Large intestine (tissue), 3 donors: Measurements from ENCODE around the gene SMCO2. TPM values are rescaled to one million over a fixed set of nuclear protein-coding genes. Genes with fewer than 3 reads are reported as not detected.
"Not testable (repeated sequence)": the region's sequence is repeated elsewhere in the genome, so short reads cannot be mapped to it uniquely, and the experiment has no call there.

ENCODE experiments used
- DNase-seq, 2 donors: peaks; one replicate each; pipeline versions ENCODE4 v3.0.0 to v3.0.0-alpha.2; 2013
- H3K27ac ChIP-seq: one replicate; pipeline ENCODE4 v1.5.1; 2013; ENCODE audit warnings: low read length
- H3K27me3 ChIP-seq: 2 replicates; pipeline ENCODE4 v1.6.1; 2013; ENCODE audit warnings: low read length; ENCODE audit not compliant: control insufficient read depth, insufficient read depth
- H3K36me3 ChIP-seq: 2 replicates; pipeline ENCODE4 v1.6.1; 2013; ENCODE audit warnings: low read length; ENCODE audit not compliant: control insufficient read depth, insufficient read depth
- H3K4me1 ChIP-seq: one replicate; pipeline ENCODE4 v1.6.1; 2013; ENCODE audit warnings: low read length; ENCODE audit not compliant: control insufficient read depth, insufficient read depth
- H3K4me3 ChIP-seq: one replicate; pipeline ENCODE4 v1.5.1; 2013; ENCODE audit warnings: low read length
- H3K9me3 ChIP-seq: one replicate; pipeline ENCODE4 v1.6.1; 2013; ENCODE audit warnings: mild to moderate bottlenecking, low read depth, low read length, moderate library complexity; ENCODE audit not compliant: control insufficient read depth
- WGBS: methylation state at CpG from one replicate; pipeline ENCODE4 v1.1.5; 2013; ENCODE audit warnings: low lambda C conversion rate; ENCODE audit not compliant: insufficient coverage; 5-methylcytosine and 5-hydroxymethylcytosine counted together
- polyA plus RNA-seq: library from polyadenylated mRNA; unstranded; fragments of 120-200 nt; gene quantifications from one replicate; pipeline ENCODE4 v1.2.1, GENCODE V29; 2013

SMCO2 gene
- polyA plus RNA-seq, 1 donor: 0.25 TPM

DNA sequence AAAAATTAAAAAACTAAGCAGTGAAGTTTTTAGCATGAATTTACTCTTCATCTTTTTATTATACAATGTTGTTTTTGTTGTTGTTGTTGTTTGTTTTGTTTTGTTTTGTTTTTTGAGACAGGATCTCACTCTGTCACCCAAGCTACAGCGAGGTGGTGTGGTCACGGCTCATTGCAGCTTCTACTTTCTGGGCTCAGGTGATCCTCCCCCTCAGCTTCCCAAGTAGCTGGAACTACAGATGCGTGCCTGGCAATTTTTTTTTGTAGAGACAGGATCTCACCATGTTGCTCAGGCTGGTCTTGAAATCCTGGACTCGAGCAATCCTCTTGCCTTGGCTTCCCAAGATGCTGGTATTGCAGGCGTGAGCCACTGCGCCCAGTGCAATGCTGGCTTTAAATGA, 88.8 kb downstream of the SMCO2 start:
- Histone ChIP-seq H3K9me3 (no peaks in the 10 kb centered on the region), H3K27ac (no peak overlapping the region), H3K36me3 (peaks cover 4% of the 10 kb centered on the region), H3K4me3 (no peak overlapping the region), H3K27me3 (no peaks in the 10 kb centered on the region), H3K4me1 (no peaks in the 10 kb centered on the region)
- DNase-seq: no peak
- WGBS: no CpG with 5 or more reads among the region's 6 CpGs

DNA sequence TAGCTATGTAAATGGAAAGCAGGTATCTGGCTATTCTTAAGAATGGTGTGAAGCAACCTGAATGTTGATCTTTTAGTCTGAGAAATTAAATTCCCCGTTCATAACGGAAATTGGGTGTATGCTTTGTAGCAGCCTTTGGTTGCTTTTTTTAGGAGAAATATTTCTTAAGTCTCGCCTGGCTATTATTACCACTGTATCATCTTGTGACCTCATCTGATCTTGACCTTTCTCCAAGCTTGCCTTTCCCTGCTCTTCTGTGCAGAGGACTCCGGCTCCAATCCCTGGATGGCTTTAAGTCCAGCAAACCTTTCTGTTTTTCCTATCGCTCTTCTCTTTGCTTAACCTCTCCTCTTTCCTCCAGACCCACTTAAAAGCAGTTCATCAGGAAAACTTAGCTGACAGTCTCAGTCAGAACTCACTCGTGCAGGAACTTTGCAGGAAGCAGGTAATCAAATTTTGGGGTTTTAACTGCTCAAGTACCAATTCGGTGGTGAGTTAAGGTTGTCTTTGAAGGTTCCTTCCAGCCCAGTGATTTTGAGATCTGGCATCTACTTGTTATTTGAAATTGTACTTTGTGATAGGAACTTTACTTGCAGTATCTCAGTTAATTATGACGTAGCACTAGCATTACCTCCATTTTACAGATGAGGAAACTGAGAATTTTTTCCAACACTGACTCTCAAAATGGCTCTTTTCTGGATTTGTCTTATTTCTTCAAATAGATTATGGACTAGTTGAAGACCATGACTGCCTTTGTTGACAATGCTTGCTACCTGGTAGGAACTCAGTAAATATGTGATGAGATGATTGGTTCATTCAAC, 91.5 kb downstream of the SMCO2 start:
- Histone ChIP-seq H3K36me3 (peaks cover 4% of the 10 kb centered on the region), H3K27ac (no peak overlapping the region), H3K9me3 (no peaks in the 10 kb centered on the region), H3K4me1 (no peaks in the 10 kb centered on the region), H3K4me3 (no peak overlapping the region), H3K27me3 (no peaks in the 10 kb centered on the region)
- WGBS: 100% methylated on average over 1 of the region's 8 CpGs
- no peak for DNase-seq

DNA sequence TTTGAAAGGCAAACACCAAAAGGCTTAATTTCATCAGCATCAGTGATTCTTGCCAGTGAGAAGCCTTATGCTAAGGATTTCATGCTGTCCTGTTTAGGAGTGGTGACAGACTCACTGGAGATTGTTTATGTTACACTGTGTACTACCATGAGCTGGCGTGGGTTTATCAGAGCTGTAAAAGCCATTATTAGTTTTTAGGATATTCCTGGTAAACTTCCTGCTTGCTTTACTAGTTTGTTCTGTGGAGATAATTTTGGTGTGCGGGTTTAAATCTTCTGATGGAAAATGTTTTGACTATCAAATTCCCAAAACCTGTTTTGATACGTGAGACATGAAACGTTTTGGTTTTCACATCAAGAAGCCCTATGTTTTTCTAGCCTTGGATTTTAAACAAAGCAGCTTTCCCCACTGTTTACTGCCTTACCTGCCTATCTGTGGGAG, 92.7 kb downstream of the SMCO2 start:
- WGBS: 83% methylated on average over 1 of the region's 4 CpGs

DNA sequence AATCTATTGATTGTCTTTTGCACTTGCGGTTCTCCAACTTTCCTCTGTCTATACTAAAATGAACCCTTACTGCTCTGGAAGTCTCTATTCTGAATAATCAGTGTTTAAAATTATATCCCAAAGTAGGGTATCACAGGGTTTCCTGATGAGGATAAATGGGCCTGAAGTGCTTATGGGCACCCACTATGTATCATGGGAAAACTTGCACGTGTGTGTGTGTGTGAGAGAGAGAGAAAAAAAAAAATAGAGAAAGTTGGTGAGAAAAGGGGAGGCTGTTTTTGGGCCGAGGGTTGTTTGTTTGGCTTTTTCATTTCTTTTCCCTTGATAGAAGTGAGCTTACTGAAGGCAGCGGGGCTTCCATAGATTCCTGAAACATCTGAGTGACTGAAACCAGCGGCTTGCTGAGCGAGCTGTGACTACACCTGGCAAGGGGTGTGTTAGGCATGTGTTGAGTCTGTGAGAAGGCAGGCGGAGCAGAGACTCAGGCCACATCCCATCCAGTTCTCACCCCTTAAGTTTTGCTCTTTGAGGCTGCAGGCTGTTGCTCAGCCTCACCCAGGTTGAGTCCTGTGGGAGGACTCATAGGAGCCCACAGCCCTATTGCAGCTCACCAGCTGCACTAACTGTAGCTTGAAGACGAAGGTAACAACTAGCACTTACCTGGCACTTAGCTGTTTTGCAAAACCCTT, 94.6 kb downstream of the SMCO2 start:
- Histone ChIP-seq H3K27ac (no peak overlapping the region), H3K4me3 (no peak overlapping the region), H3K36me3 (peaks cover 4% of the 10 kb centered on the region), H3K27me3 (no peaks in the 10 kb centered on the region), H3K9me3 (no peaks in the 10 kb centered on the region), H3K4me1 (no peaks in the 10 kb centered on the region)
- 73% methylated on average over 2 of the region's 8 CpGs for WGBS
- DNase-seq: no peak

More for the DNA sequence above, 92.7 kb downstream of the SMCO2 start:
- no peak for DNase-seq
- Histone ChIP-seq H3K4me3 (no peak overlapping the region), H3K27me3 (no peaks in the 10 kb centered on the region), H3K4me1 (no peaks in the 10 kb centered on the region), H3K27ac (no peak overlapping the region), H3K9me3 (no peaks in the 10 kb centered on the region), H3K36me3 (peaks cover 4% of the 10 kb centered on the region)

DNA sequence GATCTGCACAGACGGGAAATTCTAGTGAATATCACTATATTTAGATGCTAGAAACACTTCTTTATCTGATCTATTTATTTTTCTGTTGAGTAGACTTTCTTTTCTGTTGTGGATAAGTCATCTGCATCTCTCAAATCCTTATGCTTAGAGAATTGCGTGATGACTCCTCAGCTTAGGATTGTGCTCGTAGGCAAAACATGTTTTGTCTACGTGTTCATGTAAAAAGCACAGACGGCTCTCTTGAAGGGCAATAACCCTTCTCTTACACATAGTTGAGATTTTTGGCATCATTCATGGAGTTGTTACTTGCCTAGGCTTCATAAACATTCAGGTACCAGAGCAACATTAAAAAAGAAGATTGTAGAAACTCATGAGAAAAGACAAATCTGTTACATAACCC, 96.1 kb downstream of the SMCO2 start:
- no peak overlapping the region for H3K4me3 ChIP-seq
- no peak for DNase-seq

DNA sequence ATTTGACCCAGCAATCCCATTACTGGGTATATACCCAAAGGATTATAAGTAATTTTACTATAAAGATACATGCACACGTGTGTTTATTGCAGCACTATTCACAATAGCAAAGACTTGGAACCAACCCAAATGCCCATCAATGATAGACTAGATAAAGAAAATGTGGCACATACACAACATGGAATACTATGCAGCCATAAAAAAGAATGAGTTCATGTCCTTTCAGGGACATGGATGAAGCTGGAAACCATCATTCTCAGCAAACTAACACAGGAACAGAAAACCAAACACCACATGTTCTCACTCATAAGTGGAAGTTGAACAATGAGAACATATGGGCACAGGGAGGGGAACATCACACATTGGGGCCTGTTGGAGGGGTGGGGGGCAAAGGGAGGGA, 98.3 kb downstream of the SMCO2 start:
- H3K27ac ChIP-seq, H3K4me3 ChIP-seq, H3K27me3 ChIP-seq, H3K36me3 ChIP-seq, H3K9me3 ChIP-seq, DNase-seq: not testable (repeated sequence)
- no CpG with 5 or more reads among the region's 1 CpG for WGBS
- H3K4me1 ChIP-seq: peaks cover 12% of the 10 kb centered on the region

More for the DNA sequence above, 96.1 kb downstream of the SMCO2 start:
- H3K9me3 ChIP-seq: no peaks in the 10 kb centered on the region
- 73% methylated on average over 1 of the region's 5 CpGs for WGBS
- H3K27me3 ChIP-seq: no peaks in the 10 kb centered on the region
- no peak overlapping the region for H3K27ac ChIP-seq
- H3K36me3 ChIP-seq: no peaks in the 10 kb centered on the region
- H3K4me1 ChIP-seq: no peaks in the 10 kb centered on the region

DNA sequence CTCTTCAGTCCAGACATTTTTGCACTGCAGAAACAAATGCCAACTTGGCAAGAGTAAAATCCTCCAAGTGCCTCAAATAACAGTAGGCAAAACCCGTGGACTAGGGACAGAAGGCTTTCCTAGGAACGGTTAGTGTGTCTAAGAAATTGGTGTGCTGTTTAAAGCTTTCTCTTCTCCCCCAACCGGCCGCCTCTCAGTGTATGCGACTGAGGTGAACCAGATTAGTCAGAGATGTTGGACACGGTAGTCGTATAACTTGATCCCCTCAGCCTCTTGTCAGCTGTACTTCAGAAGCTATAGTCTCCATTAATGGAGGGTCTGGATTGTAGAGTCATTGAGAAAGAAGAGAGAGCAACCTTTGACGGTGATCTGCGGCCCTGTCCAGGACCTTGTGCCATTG, 99.1 kb downstream of the SMCO2 start:
- Histone ChIP-seq H3K4me1 (peaks cover 20% of the 10 kb centered on the region), H3K4me3 (no peak overlapping the region), H3K27me3 (no peaks in the 10 kb centered on the region), H3K36me3 (no peaks in the 10 kb centered on the region), H3K9me3 (no peaks in the 10 kb centered on the region), H3K27ac (no peak overlapping the region)
- no CpG with 5 or more reads among the region's 9 CpGs for WGBS
- no peak for DNase-seq

DNA sequence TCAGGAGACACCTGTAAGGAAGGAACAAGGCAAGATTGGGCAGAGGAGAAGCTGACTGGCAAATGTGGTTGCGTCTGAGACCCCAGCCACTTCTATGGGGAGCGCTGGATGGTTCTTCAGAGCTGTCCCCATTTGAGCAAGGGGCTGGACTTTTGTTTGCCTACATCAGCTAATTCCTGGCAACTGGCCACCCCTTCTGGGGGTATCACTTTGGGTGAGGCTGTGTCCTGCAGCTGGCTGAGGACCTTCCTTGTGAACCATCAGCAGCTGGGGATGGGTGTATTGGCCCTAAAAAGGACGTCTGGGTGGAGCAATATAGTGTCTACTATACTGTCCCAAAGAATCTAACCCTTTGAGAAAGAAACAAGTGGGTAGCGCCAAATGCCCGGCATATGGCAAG, 101.1 kb downstream of the SMCO2 start:
- no CpG with 5 or more reads among the region's 5 CpGs for WGBS
- Histone ChIP-seq H3K4me1 (peaks cover 20% of the 10 kb centered on the region), H3K27me3 (no peaks in the 10 kb centered on the region), H3K36me3 (no peaks in the 10 kb centered on the region), H3K27ac (no peak overlapping the region), H3K9me3 (no peaks in the 10 kb centered on the region), H3K4me3 (no peak overlapping the region)
- no peak for DNase-seq

DNA sequence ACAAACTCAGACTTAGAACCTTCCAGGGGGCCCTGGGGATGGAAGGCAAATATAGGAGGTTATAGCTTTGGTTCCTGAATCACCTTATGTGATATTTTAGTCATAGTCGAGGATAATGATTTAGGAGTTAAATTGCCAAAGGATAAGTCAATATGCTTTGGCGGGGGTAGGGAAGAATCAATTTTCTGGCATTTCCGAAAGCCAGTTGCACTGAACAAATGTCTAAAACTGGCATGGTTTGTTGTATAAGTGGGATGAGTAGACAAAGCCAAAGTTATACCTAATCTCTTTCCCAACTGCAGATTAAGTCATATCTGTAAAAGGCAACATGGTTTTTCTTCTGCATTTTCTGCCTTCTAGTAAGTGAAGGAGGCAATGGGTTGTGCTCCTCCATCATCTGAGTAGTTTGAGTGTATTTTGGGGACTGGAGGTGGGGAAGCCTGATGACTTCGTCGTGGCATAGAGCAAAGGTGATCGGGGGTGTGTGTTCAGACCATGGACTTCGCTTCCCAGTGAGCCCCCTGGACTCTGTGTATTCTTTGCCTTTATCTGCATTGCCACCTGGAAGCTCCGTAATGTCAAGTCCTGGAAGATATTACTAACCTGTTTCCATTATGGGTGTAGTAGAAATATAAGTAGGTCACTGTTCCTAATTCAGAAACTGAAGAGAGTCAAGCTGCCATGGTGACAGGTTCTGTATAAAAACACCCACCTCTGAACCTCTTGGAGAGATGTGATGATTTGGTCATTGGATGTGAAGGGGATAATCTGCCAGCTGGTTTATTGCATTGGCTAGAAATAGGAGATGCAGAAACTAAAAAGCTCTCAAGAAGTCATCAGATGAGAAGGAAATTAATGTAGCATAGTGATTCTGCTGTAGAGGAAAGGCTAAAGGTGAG, 102.0 kb downstream of the SMCO2 start:
- no peak overlapping the region for H3K4me3 ChIP-seq
- peaks cover 20% of the 10 kb centered on the region for H3K4me1 ChIP-seq
- no peaks in the 10 kb centered on the region for H3K27me3 ChIP-seq
- DNase-seq: no peak
- no peaks in the 10 kb centered on the region for H3K9me3 ChIP-seq
- H3K27ac ChIP-seq: no peak overlapping the region
- H3K36me3 ChIP-seq: no peaks in the 10 kb centered on the region
- 60% methylated on average over 2 of the region's 8 CpGs for WGBS

DNA sequence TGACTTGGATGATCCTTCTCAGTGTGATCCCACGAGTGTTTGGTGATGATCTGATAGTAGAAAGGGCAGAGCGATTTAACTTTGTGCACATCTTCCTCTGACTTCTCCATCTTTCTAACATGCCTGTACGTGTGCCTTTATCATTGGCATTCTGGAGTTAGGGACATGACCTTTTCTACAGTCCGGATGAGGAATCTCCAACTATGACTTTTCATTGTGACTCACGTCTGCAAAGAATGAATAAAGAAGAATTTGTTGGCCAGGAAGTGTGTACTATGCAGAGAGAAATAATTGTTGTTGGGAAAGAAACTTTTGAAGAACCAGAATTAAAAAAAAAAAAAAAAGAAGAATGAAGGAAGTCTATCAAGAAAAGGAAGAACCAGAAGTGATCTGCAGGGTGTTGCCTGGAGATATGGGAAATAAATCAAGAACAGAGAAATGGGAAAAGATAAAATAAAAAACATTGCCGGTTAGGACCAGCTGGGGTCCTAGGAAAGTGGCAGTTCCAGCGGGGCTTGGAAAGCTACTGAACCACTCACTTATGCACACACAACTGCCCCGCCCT, 102.8 kb downstream of the SMCO2 start:
- no CpG with 5 or more reads among the region's 8 CpGs for WGBS
- peaks cover 20% of the 10 kb centered on the region for H3K4me1 ChIP-seq

More for the DNA sequence above, 102.8 kb downstream of the SMCO2 start:
- Histone ChIP-seq H3K36me3 (no peaks in the 10 kb centered on the region), H3K27ac (peak overlapping the region; percentile 53), H3K27me3 (no peaks in the 10 kb centered on the region), H3K4me3 (no peak overlapping the region), H3K9me3 (no peaks in the 10 kb centered on the region)
- no peak for DNase-seq
